GM12891 (cell line): ENCODE data around the gene ACAA1. TPM values are rescaled to one million over a fixed set of nuclear protein-coding genes. Genes with fewer than 3 reads are reported as not detected.
A peak's percentile ranks its signal among the peaks of the same experiment; 100 is the strongest.

Experiments
- DNase-seq: peaks from one replicate; pipeline ENCODE4 v3.0.0; 2011; ENCODE audit warnings: low spot score; ENCODE audit not compliant: insufficient read length
- FAIRE-seq: peaks from 2 replicates; lab custom pipeline; 2011; peaks lifted over from hg19 to GRCh38; lab: Jason Lieb, UNC
- PAX5 ChIP-seq: IDR thresholded peaks from 2 replicates; pipeline ENCODE4 v1.6.1; 2011; ENCODE audit warnings: low read length, moderate library complexity, mild to moderate bottlenecking; ENCODE audit not compliant: insufficient read depth, severe bottlenecking
- POLR2A ChIP-seq: IDR thresholded peaks from 2 replicates; pipeline ENCODE4 v1.6.1; 2011; ENCODE audit warnings: low read depth, low read length, control low read depth
- POLR2AphosphoS5 ChIP-seq: IDR thresholded peaks from 2 replicates; pipeline ENCODE4 v1.6.1; 2011; ENCODE audit warnings: low read depth, low read length, control low read depth
- POU2F2 ChIP-seq: IDR thresholded peaks from 2 replicates; pipeline ENCODE4 v1.6.1; 2011; ENCODE audit warnings: low read depth, mild to moderate bottlenecking, control low read depth, low read length, moderate library complexity
- SPI1 ChIP-seq: IDR thresholded peaks from 2 replicates; pipeline ENCODE4 v1.6.1; 2011; ENCODE audit warnings: low read depth, low read length, control low read depth
- TAF1 ChIP-seq: IDR thresholded peaks from 2 replicates; pipeline ENCODE4 v1.6.1; 2011; ENCODE audit warnings: low read depth, low read length, control low read depth
- polyA plus RNA-seq: library from polyadenylated mRNA; unstranded; fragments of >200 nt; gene quantifications from one replicate; pipeline ENCODE4 v1.2.1, GENCODE V29; 2012; ENCODE audit warnings: low read depth, missing spikeins, inconsistent platforms; ENCODE audit not compliant: missing spikeins

The ACAA1 gene
- 50.4 TPM for polyA plus RNA-seq

GRCh38 chr3:38136777-38137614 lies at the start of gene ACAA1:
TSS of gene ACAA1 (minus strand) at chr3:38137127. CDS start at chr3:38137035, 92 bp downstream.
- DNase-seq (peak; percentile 95), FAIRE-seq (peak; percentile 97)
- TF ChIP-seq PAX5 (no peak), SPI1 (peak; percentile 26; the same call in 1 of the 2 replicates), TAF1 (peak; percentile 28; the same call in 1 of the 2 replicates), POLR2A (peak; percentile 59), POU2F2 (peak; percentile 25; the same call in 1 of the 2 replicates), POLR2AphosphoS5 (peak; percentile 57)

GRCh38 chr3:38177181-38177580 lies 40.3 kb upstream of the ACAA1 start:
- no peak for DNase-seq
- TF ChIP-seq POLR2AphosphoS5 (no peak), POU2F2 (no peak), POLR2A (no peak), TAF1 (no peak), SPI1 (no peak), PAX5 (no peak)
- FAIRE-seq, result no peak

GRCh38 chr3:38173834-38174418 lies 37.0 kb upstream of the ACAA1 start:
- DNase-seq, result no peak
- FAIRE-seq, result peak; percentile 5
- TF ChIP-seq POLR2AphosphoS5 (no peak), POLR2A (no peak), POU2F2 (no peak), PAX5 (no peak), SPI1 (no peak), TAF1 (no peak)

GRCh38 chr3:38171622-38172021 lies 34.7 kb upstream of the ACAA1 start:
- DNase-seq (no peak), FAIRE-seq (no peak)
- TF ChIP-seq POLR2AphosphoS5, result no peak
- no peak for TF ChIP-seq PAX5
- no peak for TF ChIP-seq TAF1
- TF ChIP-seq POLR2A, result no peak
- TF ChIP-seq SPI1, result no peak
- TF ChIP-seq POU2F2, result no peak

- TF ChIP-seq POLR2AphosphoS5, result no peak
- TF ChIP-seq PAX5, result no peak
- no peak for TF ChIP-seq POU2F2
- no peak for TF ChIP-seq TAF1
- TF ChIP-seq POLR2A, result no peak
- TF ChIP-seq SPI1, result no peak
- DNase-seq (no peak), FAIRE-seq (no peak)
Measured at GRCh38 chr3:38170722-38171121, 33.8 kb upstream of the ACAA1 start.

- FAIRE-seq (no peak), DNase-seq (no peak)
- no peak for TF ChIP-seq POLR2A
Measured at GRCh38 chr3:38169027-38169317, 32.0 kb upstream of the ACAA1 start.

- no peak for TF ChIP-seq POU2F2
- no peak for TF ChIP-seq TAF1
- no peak for TF ChIP-seq SPI1
- TF ChIP-seq PAX5, result no peak
- TF ChIP-seq POLR2A, result no peak
- DNase-seq (no peak), FAIRE-seq (no peak)
Measured at GRCh38 chr3:38168151-38169026, 31.5 kb upstream of the ACAA1 start.

- FAIRE-seq (no peak), DNase-seq (no peak)
- no peak for TF ChIP-seq POU2F2
Measured at GRCh38 chr3:38167591-38167990, 30.7 kb upstream of the ACAA1 start.

GRCh38 chr3:38165722-38166387 lies 28.9 kb upstream of the ACAA1 start:
- FAIRE-seq, result no peak
- TF ChIP-seq POU2F2 (no peak), POLR2AphosphoS5 (no peak), TAF1 (no peak), SPI1 (no peak), PAX5 (no peak), POLR2A (no peak)
- peak; percentile 35 for DNase-seq
